ENCODE measurements around the gene FHOD1. TPM values are rescaled to one million over a fixed set of nuclear protein-coding genes. Genes with fewer than 3 reads are reported as not detected.
A peak's percentile ranks its signal among the peaks of the same experiment; 100 is the strongest.

Gene FHOD1
- total and polyA plus RNA-seq, 9 of the 15 experiments (the other 6 are each of a cell fraction or from before 2014, with no cell fraction given), result 18.7 to 126 (median 32.3) TPM

GRCh38 chr16:67183627-67184452 lies 63.4 kb downstream of the FHOD1 start, which contains the start of gene MATCAP1 (continued):
- no peak for TF ChIP-seq IFI16 (CRISPR knock-in tag; IDR thresholded peaks at IDR 0.05)
- TF ChIP-seq TBL1XR1 (IDR thresholded peaks at IDR 0.05; ENCODE audit: low read length in 2 of 2), result no peak; a peak in 1 of 4 replicates
- TF ChIP-seq ELF4 (CRISPR knock-in tag; IDR thresholded peaks at IDR 0.05), result no peak
- peak; percentile 95 for TF ChIP-seq CEBPB (tag; IDR thresholded peaks at IDR 0.05)
- no peak for TF ChIP-seq CSDE1 (IDR thresholded peaks at IDR 0.05)
- no peak for TF ChIP-seq RBM39 (optimal IDR thresholded peaks at IDR 0.05; ENCODE audit: low read depth, low read length)
- TF ChIP-seq CEBPZ (IDR thresholded peaks at IDR 0.05; ENCODE audit: borderline replicate concordance, low read depth, low read length), result peak; percentile 15; the same call in 1 of the 2 replicates
- peak; percentile 86 for TF ChIP-seq SP2 (IDR thresholded peaks at IDR 0.05; ENCODE audit: extremely low read depth, low read depth, low read length, poor library complexity, severe bottlenecking)
- no peak for TF ChIP-seq ZNF324 (CRISPR knock-in tag; IDR thresholded peaks at IDR 0.05)
- no peak for TF ChIP-seq ZNF263 (CRISPR knock-in tag; IDR thresholded peaks at IDR 0.05; ENCODE audit: borderline replicate concordance)
- TF ChIP-seq RBBP5 (IDR thresholded peaks at IDR 0.05; ENCODE audit: borderline replicate concordance, insufficient read depth, low read length, poor library complexity, severe bottlenecking), result peak; percentile 85
- TF ChIP-seq NONO (IDR thresholded peaks at IDR 0.05; ENCODE audit: low read depth in 2 of 2, low read length in 1 of 2), result peak in 1 of 2 experiments; percentile 51; a peak in 1 of 4 replicates
- no peak for TF ChIP-seq BRD4 (IDR thresholded peaks at IDR 0.05)
- TF ChIP-seq, protein P1, sequence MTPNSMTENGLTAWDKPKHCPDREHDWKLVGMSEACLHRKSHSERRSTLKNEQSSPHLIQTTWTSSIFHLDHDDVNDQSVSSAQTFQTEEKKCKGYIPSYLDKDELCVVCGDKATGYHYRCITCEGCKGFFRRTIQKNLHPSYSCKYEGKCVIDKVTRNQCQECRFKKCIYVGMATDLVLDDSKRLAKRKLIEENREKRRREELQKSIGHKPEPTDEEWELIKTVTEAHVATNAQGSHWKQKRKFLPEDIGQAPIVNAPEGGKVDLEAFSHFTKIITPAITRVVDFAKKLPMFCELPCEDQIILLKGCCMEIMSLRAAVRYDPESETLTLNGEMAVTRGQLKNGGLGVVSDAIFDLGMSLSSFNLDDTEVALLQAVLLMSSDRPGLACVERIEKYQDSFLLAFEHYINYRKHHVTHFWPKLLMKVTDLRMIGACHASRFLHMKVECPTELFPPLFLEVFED (CRISPR knock-in tag; conservative IDR thresholded peaks at IDR 0.05), result 0 out of 2 replicates have a peak, but pooled peaks have one; percentile 40
- peak; percentile 93 for TF ChIP-seq EGR1 (conservative IDR thresholded peaks at IDR 0.05)
- TF ChIP-seq FOXA1 (IDR thresholded peaks at IDR 0.05; ENCODE audit: borderline replicate concordance), result no peak
- TF ChIP-seq RBM14 (IDR thresholded peaks at IDR 0.05; ENCODE audit: borderline replicate concordance, insufficient read depth, low read depth, low read length), result no peak

Measured in K562 (cell line).